Osteoblast (primary cell): Measurements from ENCODE around the gene DCUN1D1. TPM values are rescaled to one million over a fixed set of nuclear protein-coding genes. Genes with fewer than 3 reads are reported as not detected.

Experiments used
- DNase-seq: peaks from one replicate; pipeline ENCODE4 v3.0.0; 2011; ENCODE audit warnings: low spot score, mixed read lengths; ENCODE audit not compliant: insufficient read length; ENCODE audit errors: missing footprints
- H2AFZ ChIP-seq: 2 replicates; pipeline ENCODE4 v1.6.0; 2011; ENCODE audit warnings: mild to moderate bottlenecking, low read length
- H3K27ac ChIP-seq: 2 replicates; pipeline ENCODE4 v1.5.1; 2011; ENCODE audit warnings: mild to moderate bottlenecking, low read depth, low read length, moderate library complexity
- H3K27me3 ChIP-seq: 2 replicates; pipeline ENCODE4 v1.6.0; 2012; ENCODE audit warnings: mild to moderate bottlenecking, control low read depth, inconsistent platforms, low read length, moderate library complexity; ENCODE audit not compliant: insufficient read depth
- H3K36me3 ChIP-seq: 2 replicates; pipeline ENCODE4 v1.5.1; 2011; ENCODE audit warnings: mild to moderate bottlenecking, low read length, control low read depth, moderate library complexity; ENCODE audit not compliant: insufficient read depth
- H3K4me1 ChIP-seq: 2 replicates; pipeline ENCODE4 v1.5.1; 2011; ENCODE audit warnings: mild to moderate bottlenecking, low read length, control low read depth, moderate library complexity; ENCODE audit not compliant: insufficient read depth
- H3K4me2 ChIP-seq: 2 replicates; pipeline ENCODE4 v1.6.0; 2011; ENCODE audit warnings: mild to moderate bottlenecking, low read length; ENCODE audit not compliant: insufficient read depth
- H3K4me3 ChIP-seq: fragments of 200-600 bp; sonication (generic); 3 replicates; pipeline ENCODE4 v1.5.1; 2012; ENCODE audit warnings: mild to moderate bottlenecking, low read length, inconsistent platforms; ENCODE audit not compliant: insufficient read depth
- H3K79me2 ChIP-seq: 2 replicates; pipeline ENCODE4 v1.6.0; 2012; ENCODE audit warnings: mild to moderate bottlenecking, low read length, control low read depth, inconsistent platforms; ENCODE audit not compliant: insufficient read depth
- H3K9me3 ChIP-seq: 2 replicates; pipeline ENCODE4 v1.5.1; 2011; ENCODE audit warnings: low read depth, low read length, control low read depth
- H4K20me1 ChIP-seq: 2 replicates; pipeline ENCODE4 v1.6.0; 2012; ENCODE audit warnings: mild to moderate bottlenecking, low read length, control low read depth; ENCODE audit not compliant: insufficient read depth
- total RNA-seq: library from RNA; depleted of rRNA; stranded (reverse); fragments of >200 nt; gene quantifications from 2 replicates; pipeline ENCODE4 v1.2.3, GENCODE V29; 2012
- TF ChIP-seq, protein P1 (sequence below): IDR thresholded peaks from 2 replicates; pipeline ENCODE4 v1.5.1; 2011; ENCODE audit warnings: mild to moderate bottlenecking, low read depth, low read length, moderate library complexity; ENCODE audit errors: extremely low read depth

The DCUN1D1 gene
- total RNA-seq, 1 donor = 38.4 TPM

DNA sequence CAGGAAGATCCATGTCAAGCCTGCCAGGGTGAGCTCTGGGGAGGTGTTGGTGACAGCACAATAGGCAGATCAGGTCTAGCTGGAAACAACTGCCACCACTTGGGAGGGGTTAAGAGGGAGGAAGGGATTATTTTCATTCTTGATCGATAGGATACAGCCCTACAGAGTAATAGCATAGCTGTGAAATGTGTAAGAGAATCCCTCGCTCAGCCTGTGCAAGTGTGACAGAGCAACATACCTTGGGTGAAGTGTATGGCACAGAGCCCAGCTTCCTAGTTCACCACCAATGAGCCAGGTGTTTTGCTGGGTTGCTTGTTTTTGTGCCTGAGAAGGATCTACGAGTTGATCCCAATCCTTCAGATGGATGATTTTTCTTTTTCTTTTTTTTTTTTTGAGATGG is 9.2 kb upstream of the DCUN1D1 start:
- Histone ChIP-seq H3K4me3 (no peak overlapping the region), H3K27me3 (no peaks in the 10 kb centered on the region), H3K4me2 (no peak overlapping the region), H3K27ac (no peak overlapping the region), H3K79me2 (no peaks in the 10 kb centered on the region), H4K20me1 (no peaks in the 10 kb centered on the region), H3K4me1 (no peaks in the 10 kb centered on the region), H2AFZ (no peak overlapping the region), H3K9me3 (no peaks in the 10 kb centered on the region), H3K36me3 (no peaks in the 10 kb centered on the region)
- DNase-seq = no peak
- TF ChIP-seq, protein P1, sequence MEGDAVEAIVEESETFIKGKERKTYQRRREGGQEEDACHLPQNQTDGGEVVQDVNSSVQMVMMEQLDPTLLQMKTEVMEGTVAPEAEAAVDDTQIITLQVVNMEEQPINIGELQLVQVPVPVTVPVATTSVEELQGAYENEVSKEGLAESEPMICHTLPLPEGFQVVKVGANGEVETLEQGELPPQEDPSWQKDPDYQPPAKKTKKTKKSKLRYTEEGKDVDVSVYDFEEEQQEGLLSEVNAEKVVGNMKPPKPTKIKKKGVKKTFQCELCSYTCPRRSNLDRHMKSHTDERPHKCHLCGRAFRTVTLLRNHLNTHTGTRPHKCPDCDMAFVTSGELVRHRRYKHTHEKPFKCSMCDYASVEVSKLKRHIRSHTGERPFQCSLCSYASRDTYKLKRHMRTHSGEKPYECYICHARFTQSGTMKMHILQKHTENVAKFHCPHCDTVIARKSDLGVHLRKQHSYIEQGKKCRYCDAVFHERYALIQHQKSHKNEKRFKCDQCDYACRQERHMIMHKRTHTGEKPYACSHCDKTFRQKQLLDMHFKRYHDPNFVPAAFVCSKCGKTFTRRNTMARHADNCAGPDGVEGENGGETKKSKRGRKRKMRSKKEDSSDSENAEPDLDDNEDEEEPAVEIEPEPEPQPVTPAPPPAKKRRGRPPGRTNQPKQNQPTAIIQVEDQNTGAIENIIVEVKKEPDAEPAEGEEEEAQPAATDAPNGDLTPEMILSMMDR = no peak

DNA sequence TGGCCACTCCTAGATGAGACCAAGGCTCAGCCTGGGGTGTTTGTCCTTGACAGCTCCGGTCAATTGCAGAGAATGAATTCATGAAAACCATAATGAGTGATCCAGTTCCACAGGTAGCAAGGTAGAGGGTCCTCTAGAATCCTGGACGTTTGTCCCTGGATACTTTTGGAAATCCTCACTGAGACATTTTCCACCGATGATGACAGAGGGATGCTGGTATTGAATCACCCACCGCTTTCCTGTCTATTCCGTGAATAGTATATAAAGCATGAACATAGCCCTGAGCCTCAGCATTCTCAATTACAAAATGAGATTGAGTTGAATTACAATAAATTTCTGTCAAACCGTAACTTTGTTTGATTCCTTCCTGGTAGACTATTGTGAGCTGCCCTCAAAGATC is 5.7 kb upstream of the DCUN1D1 start:
- TF ChIP-seq, protein P1 = no peak
- H3K36me3 ChIP-seq = no peaks in the 10 kb centered on the region

DNA sequence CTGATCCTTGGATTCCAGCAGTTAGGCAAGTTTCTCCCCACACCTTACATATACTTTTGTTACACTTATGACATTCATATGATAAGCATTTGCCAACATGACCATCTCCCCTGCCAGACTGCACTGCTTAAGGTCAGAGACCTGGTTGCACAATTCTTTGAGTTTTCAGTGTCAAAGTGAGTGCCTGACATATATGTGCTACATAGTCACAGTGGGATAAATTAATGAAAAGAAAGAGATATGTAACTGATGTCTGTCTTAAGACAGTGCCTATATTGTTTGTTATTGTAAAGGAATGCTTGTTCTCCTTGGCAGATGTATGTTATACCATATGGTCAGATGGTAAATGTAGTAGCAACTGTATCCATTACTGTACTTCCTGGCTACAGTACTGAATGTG is 3.5 kb upstream of the DCUN1D1 start:
- H3K9me3 ChIP-seq = no peaks in the 10 kb centered on the region
- H3K27ac ChIP-seq = no peak overlapping the region
- TF ChIP-seq, protein P1 = no peak
- peaks cover 10% of the 10 kb centered on the region for H3K79me2 ChIP-seq
- no peak overlapping the region for H2AFZ ChIP-seq
- no peaks in the 10 kb centered on the region for H3K36me3 ChIP-seq
- H3K4me3 ChIP-seq = no peak overlapping the region
- H3K4me1 ChIP-seq = peaks cover 9% of the 10 kb centered on the region
- DNase-seq = no peak
- H4K20me1 ChIP-seq = peaks cover 6% of the 10 kb centered on the region
- H3K27me3 ChIP-seq = no peaks in the 10 kb centered on the region
- H3K4me2 ChIP-seq = no peak overlapping the region

More for the DNA sequence above, 5.7 kb upstream of the DCUN1D1 start:
- H3K4me2 ChIP-seq = no peak overlapping the region
- H3K79me2 ChIP-seq = no peaks in the 10 kb centered on the region
- no peaks in the 10 kb centered on the region for H3K27me3 ChIP-seq
- peaks cover under 1% of the 10 kb centered on the region for H3K4me1 ChIP-seq
- H3K27ac ChIP-seq = no peak overlapping the region
- no peaks in the 10 kb centered on the region for H4K20me1 ChIP-seq
- DNase-seq = peak; percentile 25
- no peak overlapping the region for H2AFZ ChIP-seq
- no peaks in the 10 kb centered on the region for H3K9me3 ChIP-seq
- no peak overlapping the region for H3K4me3 ChIP-seq

DNA sequence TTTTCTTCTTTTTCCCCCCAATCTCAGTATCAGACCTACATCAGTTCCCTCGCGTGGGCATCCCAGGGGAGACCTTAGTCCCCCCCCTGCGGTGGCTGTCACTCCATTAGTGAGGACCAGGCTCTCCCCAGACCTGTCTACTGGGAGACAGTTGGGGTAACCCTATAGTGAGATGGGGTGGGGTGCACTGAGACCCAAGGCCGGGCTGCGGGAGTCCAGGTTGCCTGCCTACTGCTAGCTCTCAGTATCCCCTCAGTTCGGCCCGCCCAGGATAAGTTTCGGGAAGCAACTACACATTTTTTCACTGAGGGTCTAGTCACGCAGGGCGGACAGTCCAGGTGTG is 671 bp upstream of the DCUN1D1 start:
- Histone ChIP-seq H3K4me2 (peak overlapping the region; percentile 91), H4K20me1 (peaks cover 19% of the 10 kb centered on the region), H3K9me3 (no peaks in the 10 kb centered on the region), H2AFZ (peak overlapping the region; percentile 90), H3K4me3 (peak overlapping the region; percentile 92), H3K4me1 (peaks cover 15% of the 10 kb centered on the region), H3K27ac (peak overlapping the region; percentile 63), H3K36me3 (no peaks in the 10 kb centered on the region), H3K79me2 (peaks cover 39% of the 10 kb centered on the region), H3K27me3 (no peaks in the 10 kb centered on the region)
- TF ChIP-seq, protein P1 = no peak
- no peak for DNase-seq
